SK-N-SH (cell line): ENCODE data around the gene CCND2. TPM values are rescaled to one million over a fixed set of nuclear protein-coding genes. Genes with fewer than 3 reads are reported as not detected.

Experiments
- CTCF ChIA-PET: fragments of 300-600, 350-600 bp; formaldehyde crosslinking; extraction: SDS; loops from one replicate; lab custom pipeline; 2021; lab: Yijun Ruan, JAX
- POLR2A ChIA-PET: fragments of 350-600 bp; sonication (Branson Sonifier 250); formaldehyde crosslinking; extraction: SDS; loops from one replicate; lab custom pipeline; 2020; ENCODE audit warnings: antibody characterized with exemption, inconsistent platforms; lab: Yijun Ruan, JAX
- DNase-seq: peaks from one replicate; pipeline ENCODE4 v3.0.0; 2012
- H2AFZ ChIP-seq: fragments of 200-600 bp; sonication (generic); 2 replicates; pipeline ENCODE4 v1.8.1; 2016; ENCODE audit warnings: antibody characterized with exemption, mild to moderate bottlenecking, low read depth
- H3F3A ChIP-seq: fragments of 200-600 bp; sonication (generic); replicated peaks from 2 replicates; pipeline ENCODE3; 2016; ENCODE audit warnings: antibody characterized with exemption, mild to moderate bottlenecking; ENCODE audit not compliant: insufficient read depth
- H3K27ac ChIP-seq, 2 experiments: fragments of 200-500 bp in 1 of 2; fragments of 200-600 bp in 1 of 2; sonication (Bioruptor generic) in 1 of 2; sonication (generic), shearing (Covaris generic) in 1 of 2; 2 replicates each; pipeline versions ENCODE4 v1.5.1 to v1.6.1; 2014 to 2016; ENCODE audit warnings: low read depth in 2 of 2, inconsistent platforms in 1 of 2, low read length in 1 of 2, mild to moderate bottlenecking in 1 of 2, mixed read lengths in 1 of 2
- H3K27me3 ChIP-seq: fragments of 200-600 bp; sonication (generic), shearing (Covaris generic); 2 replicates; pipeline ENCODE4 v1.6.1; 2016; ENCODE audit warnings: mixed run types; ENCODE audit not compliant: insufficient read depth
- H3K36me3 ChIP-seq, 2 experiments: fragments of 200-500 bp in 1 of 2; fragments of 200-600 bp in 1 of 2; sonication (Bioruptor generic) in 1 of 2; sonication (generic) in 1 of 2; replicated peaks in 1 of 2; 2 replicates each; pipeline versions ENCODE3 to v1.5.1; 2014 to 2016; ENCODE audit warnings: low read length in 1 of 2, mild to moderate bottlenecking in 1 of 2; ENCODE audit not compliant: insufficient read depth in 2 of 2, control insufficient read depth in 1 of 2
- H3K4me1 ChIP-seq, 2 experiments: fragments of 200-500 bp in 1 of 2; fragments of 200-600 bp in 1 of 2; sonication (Bioruptor generic) in 1 of 2; sonication (generic), shearing (Covaris generic) in 1 of 2; 2 replicates each; pipeline versions ENCODE4 v1.5.1 to v1.6.1; 2014 to 2016; ENCODE audit warnings: low read depth in 1 of 2, low read length in 1 of 2, mixed run types in 1 of 2; ENCODE audit not compliant: insufficient read depth in 2 of 2, control insufficient read depth in 1 of 2
- H3K4me2 ChIP-seq: fragments of 200-600 bp; sonication (generic), shearing (Covaris generic); 2 replicates; pipeline ENCODE4 v1.6.1; 2017; ENCODE audit warnings: mixed run types
- H3K4me3 ChIP-seq, 2 experiments: fragments of 200-500 bp in 1 of 2; fragments of 200-600 bp in 1 of 2; sonication (Bioruptor generic) in 1 of 2; sonication (generic), shearing (Covaris generic) in 1 of 2; 2 replicates each; pipeline versions ENCODE4 v1.5.1 to v1.8.1; 2014 to 2016; ENCODE audit warnings: low read depth in 2 of 2, inconsistent platforms in 1 of 2, low read length in 1 of 2, mild to moderate bottlenecking in 1 of 2, mixed read lengths in 1 of 2, moderate library complexity in 1 of 2
- H3K79me2 ChIP-seq: fragments of 200-600 bp; sonication (generic); 2 replicates; pipeline ENCODE4 v1.8.1; 2017; ENCODE audit warnings: mild to moderate bottlenecking; ENCODE audit not compliant: insufficient read depth
- H3K9ac ChIP-seq: fragments of 200-600 bp; sonication (generic); 2 replicates; pipeline ENCODE4 v1.6.1; 2017; ENCODE audit warnings: mixed run types
- H3K9me2 ChIP-seq: fragments of 200-600 bp; sonication (generic); 2 replicates; pipeline ENCODE4 v1.6.1; 2017; ENCODE audit warnings: mixed run types
- H3K9me3 ChIP-seq: fragments of 200-600 bp; sonication (generic); 2 replicates; pipeline ENCODE4 v1.6.1; 2017; ENCODE audit warnings: mixed run types, mild to moderate bottlenecking, moderate library complexity
- H4K20me1 ChIP-seq: fragments of 200-600 bp; sonication (generic); 2 replicates; pipeline ENCODE4 v1.6.1; 2017; ENCODE audit warnings: mild to moderate bottlenecking, mixed run types; ENCODE audit not compliant: insufficient read depth
- EZH2phosphoT487 ChIP-seq: fragments of 200-600 bp; sonication (generic); IDR thresholded peaks from 2 replicates; pipeline ENCODE4 v1.6.1; 2017; ENCODE audit warnings: low read depth, mixed run types, mild to moderate bottlenecking, antibody characterized with exemption, moderate library complexity, borderline replicate concordance
- FOSL2 ChIP-seq: IDR thresholded peaks from 2 replicates; pipeline ENCODE4 v1.4.0; 2012; ENCODE audit warnings: low read depth, mild to moderate bottlenecking, moderate library complexity, borderline replicate concordance
- MEF2A ChIP-seq: IDR thresholded peaks from 2 replicates; pipeline ENCODE4 v1.4.0; 2012; ENCODE audit warnings: low read depth, borderline replicate concordance
- PBX3 ChIP-seq: IDR thresholded peaks from 2 replicates; pipeline ENCODE4; 2012
- RAD21 ChIP-seq: IDR thresholded peaks from 2 replicates; pipeline ENCODE4 v1.6.1; 2012; ENCODE audit warnings: mild to moderate bottlenecking, low read length
- RXRA ChIP-seq: IDR thresholded peaks from 2 replicates; pipeline ENCODE4 v1.4.0; 2012; ENCODE audit warnings: low read depth, mild to moderate bottlenecking, borderline replicate concordance
- TEAD4 ChIP-seq: IDR thresholded peaks from 2 replicates; pipeline ENCODE4 v1.4.0; 2012; ENCODE audit warnings: mild to moderate bottlenecking, borderline replicate concordance; ENCODE audit not compliant: insufficient read depth
- WGBS: methylation state at CpG from one replicate; pipeline ENCODE4 v1.1.6; 2017; ENCODE audit warnings: low lambda C conversion rate; 5-methylcytosine and 5-hydroxymethylcytosine counted together
- polyA plus RNA-seq, 3 experiments: library from polyadenylated mRNA; depleted of rRNA; stranded (reverse); fragments of >200 nt; gene quantifications; 2 replicates each; pipeline ENCODE4 v1.2.3, GENCODE V29; 2012

The CCND2 gene
- polyA plus RNA-seq, 1 of the 3 experiments (the other 2 are of a cell fraction): not detected

GRCh38 chr12:4275016-4275869 lies 1.7 kb downstream of the CCND2 start:
- 5% methylated on average over 35 of the region's 43 CpGs for WGBS
- no peaks in the 10 kb centered on the region for H3K79me2 ChIP-seq
- H4K20me1 ChIP-seq: no peaks in the 10 kb centered on the region
- H3K4me2 ChIP-seq: peak overlapping the region; percentile 50; the same call in 1 of the 2 replicates
- H3K27me3 ChIP-seq: peaks cover 96% of the 10 kb centered on the region
- peaks cover 4% of the 10 kb centered on the region for H3F3A ChIP-seq
- POLR2A ChIA-PET: no interaction called here
- H3K9me2 ChIP-seq: no peaks in the 10 kb centered on the region
- TF ChIP-seq TEAD4: no peak
- peak; percentile 78; the same call in 1 of the 2 replicates for TF ChIP-seq EZH2phosphoT487
- TF ChIP-seq RAD21: no peak
- TF ChIP-seq, all 33 proteins: peak for 1
- CTCF ChIA-PET: interaction anchor here (0.7 to 6.5 kb wide), 14 partner anchors 7 to 976 kb away, joined by 3 to 193 read pairs (median 8); no protein-coding TSS in a partner anchor
- Histone ChIP-seq H3K9ac (no peak overlapping the region), H3K27ac (no peak overlapping the region), H2AFZ (no peak overlapping the region), H3K9me3 (no peaks in the 10 kb centered on the region), H3K36me3 (no peaks in the 10 kb centered on the region), H3K4me1 (peaks cover 0 to 4% of the 10 kb centered on the region in 2 experiments; a peak in 2 of 4 replicates), H3K4me3 (no peak overlapping the region)
- DNase-seq: no peak

GRCh38 chr12:4275870-4276301 lies 2.3 kb downstream of the CCND2 start:
- peaks cover 4% of the 10 kb centered on the region for H3F3A ChIP-seq
- H3K4me2 ChIP-seq: no peak overlapping the region
- H3K79me2 ChIP-seq: no peaks in the 10 kb centered on the region
- no peak overlapping the region for H3K4me3 ChIP-seq
- no peaks in the 10 kb centered on the region for H4K20me1 ChIP-seq
- H3K9me2 ChIP-seq: no peaks in the 10 kb centered on the region
- no peak overlapping the region for H3K9ac ChIP-seq
- H3K9me3 ChIP-seq: no peaks in the 10 kb centered on the region
- ChIA-PET POLR2A (no interaction called here), CTCF (interaction anchor here (0.9 to 6.5 kb wide), 32 partner anchors 8 to 976 kb away, joined by 3 to 193 read pairs (median 6); partner anchors contain the start of gene PARP11)
- no peaks in the 10 kb centered on the region for H3K36me3 ChIP-seq
- H2AFZ ChIP-seq: no peak overlapping the region
- H3K4me1 ChIP-seq: peaks cover 0 to 4% of the 10 kb centered on the region in 2 experiments; a peak in 2 of 4 replicates
- TF ChIP-seq FOSL2: no peak
- TF ChIP-seq RXRA: no peak
- TF ChIP-seq TEAD4: no peak
- TF ChIP-seq PBX3: no peak
- no peak for TF ChIP-seq RAD21
- no peak for TF ChIP-seq MEF2A
- TF ChIP-seq EZH2phosphoT487: no peak
- WGBS: 8% methylated on average over 14 of the region's 14 CpGs
- no peak for DNase-seq
- H3K27me3 ChIP-seq: peaks cover 98% of the 10 kb centered on the region
- H3K27ac ChIP-seq: no peak overlapping the region
